DMS53 (cell line): ENCODE data around the gene SSBP3.

Source experiments
- DNase-seq: peaks from one replicate; lab custom pipeline; 2025; lab: John Stamatoyannopoulos, UW

Gene SSBP3

DNA sequence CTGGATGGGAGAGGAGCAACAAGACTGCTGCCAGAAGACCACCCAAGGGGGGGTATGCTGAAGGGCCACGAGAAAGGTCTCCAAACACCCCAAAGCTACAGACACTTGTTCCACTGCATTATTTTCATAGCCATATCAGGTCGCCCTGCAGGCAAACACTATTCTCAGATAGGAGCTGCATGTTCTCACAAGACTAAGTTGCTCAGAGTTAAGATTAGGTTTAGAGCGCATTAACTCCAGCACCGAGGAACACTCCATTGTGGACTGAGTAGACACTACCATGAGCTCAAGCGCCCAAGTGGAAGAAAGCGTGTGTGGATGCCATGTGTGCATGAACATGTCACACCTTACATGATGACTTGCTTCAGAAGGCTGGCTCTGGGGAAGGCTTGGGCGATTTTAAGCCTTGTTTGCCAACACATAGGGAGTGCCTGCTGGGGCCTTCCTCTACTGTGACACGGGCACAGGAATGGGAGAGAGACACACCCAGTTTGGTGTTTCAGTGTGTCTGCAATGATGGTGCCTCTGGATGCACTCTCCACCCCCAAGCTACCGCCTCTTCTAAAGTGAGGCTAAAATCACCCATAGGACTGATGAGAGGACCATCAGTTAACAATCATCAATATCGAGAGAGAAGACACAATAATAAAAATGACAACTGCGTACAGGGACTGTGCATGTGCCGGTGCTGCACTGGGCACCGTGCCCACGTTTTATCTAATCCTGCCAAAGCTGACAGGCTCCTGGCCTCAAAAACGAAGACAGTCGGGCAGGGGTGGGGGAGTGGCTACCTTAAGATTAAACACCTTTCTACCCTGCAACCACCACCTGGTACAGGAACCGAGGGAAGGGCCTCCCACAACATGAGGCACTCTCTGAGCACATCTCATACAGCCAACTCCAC is 34.9 kb downstream of the SSBP3 start:
- no peak for DNase-seq

DNA sequence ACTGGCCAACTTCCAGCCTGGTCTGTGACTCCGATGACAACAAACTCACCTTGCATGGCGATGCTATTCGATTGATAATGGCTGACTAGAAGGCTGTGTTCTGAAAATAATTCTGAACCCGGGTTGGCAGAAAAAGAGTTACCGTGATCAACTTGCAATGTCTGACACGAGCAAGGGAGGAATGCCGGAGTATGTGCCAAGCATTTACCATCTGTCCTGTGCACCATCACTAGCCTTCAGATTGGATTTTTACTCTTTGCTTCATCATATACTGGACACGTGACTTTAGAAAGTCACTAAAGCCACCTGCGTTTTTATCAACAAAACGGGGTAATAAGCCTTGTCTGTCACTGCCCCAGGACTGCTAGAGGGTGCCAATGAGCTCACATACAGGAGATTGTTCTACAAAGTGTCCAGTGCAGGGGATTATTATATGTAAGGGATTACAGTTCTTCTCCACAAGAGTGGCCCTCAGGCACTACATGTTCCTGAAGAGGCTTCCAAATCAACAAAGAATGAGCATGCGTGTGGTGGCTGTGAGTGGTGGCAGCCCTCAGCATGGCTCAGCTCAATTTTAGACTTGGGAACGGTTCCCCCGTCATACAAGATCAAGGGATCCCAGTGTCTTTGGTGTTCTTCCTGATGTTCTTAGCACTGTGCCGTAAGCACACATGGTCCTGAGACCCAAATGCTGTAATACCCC is 35.8 kb downstream of the SSBP3 start:
- DNase-seq, result no peak

- no peak for DNase-seq
These were observed 38.6 kb downstream of the SSBP3 start for GRCh38 chr1:54367613-54368012.

DNA sequence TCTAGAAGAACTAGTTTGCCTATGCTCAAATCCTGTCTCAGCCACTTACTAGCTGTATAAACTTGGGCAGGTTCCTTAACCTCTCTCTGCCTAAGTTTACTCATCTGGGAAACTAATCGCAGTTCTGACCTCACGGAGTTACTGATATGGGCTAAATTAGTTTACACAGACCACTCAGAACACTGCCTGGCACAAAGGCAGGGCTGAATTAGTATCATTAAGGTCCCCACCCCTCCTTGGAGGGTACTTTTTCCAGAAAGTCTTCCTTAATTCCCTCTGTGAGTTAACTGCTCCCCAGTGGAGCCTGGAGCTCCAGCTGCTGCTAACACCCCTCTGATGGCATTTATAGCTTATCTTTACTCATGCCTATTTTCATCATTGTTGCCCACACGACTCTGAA is 40.3 kb downstream of the SSBP3 start:
- DNase-seq, result no peak

DNA sequence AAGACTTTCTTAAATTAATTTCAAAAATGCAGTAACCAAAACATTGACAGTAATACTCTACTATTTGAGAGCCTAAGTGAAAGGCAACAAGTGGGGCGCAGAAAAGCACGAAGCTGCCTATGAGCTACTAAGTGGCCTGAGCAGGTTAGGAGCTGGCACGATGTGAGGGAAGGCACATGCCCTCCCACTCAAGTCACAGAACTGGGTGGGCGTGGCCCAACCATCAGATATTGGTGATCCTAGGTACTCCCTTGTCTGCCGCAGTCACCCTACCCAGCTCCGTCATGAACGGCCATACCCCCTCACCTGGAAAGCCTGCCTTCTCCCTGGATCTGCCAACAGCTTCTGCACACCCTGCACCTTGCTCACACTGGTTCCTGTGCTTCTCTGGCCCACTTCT is 40.8 kb downstream of the SSBP3 start:
- no peak for DNase-seq

GRCh38 chr1:54364995-54365394 is 41.2 kb downstream of the SSBP3 start:
- DNase-seq, result no peak

- DNase-seq, result no peak
These were observed 41.6 kb downstream of the SSBP3 start for GRCh38 chr1:54364582-54364981.

- no peak for DNase-seq
These were observed 42.3 kb downstream of the SSBP3 start for GRCh38 chr1:54363925-54364324.

DNA sequence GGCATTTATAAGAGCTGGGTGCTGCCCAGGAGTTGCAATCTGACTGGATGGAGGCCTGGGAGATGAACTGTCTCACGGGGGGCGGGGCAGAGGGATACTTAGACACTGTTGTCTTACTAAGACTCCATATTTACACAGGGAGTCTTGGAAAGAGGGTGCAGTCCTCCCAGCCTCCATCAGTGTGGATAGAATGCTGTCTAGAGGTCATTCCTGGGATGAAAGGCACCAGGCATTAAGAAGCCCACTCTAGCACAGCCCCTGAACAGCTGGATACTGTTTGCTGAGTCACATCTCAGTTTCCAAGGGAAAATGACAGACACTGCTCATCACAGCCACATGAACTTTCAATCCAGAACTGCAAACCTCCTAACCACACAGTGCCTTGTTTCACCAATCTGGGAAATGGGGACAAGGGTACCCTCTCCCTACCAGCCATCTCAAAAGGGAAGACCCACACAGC is 43.3 kb downstream of the SSBP3 start:
- DNase-seq, result peak; percentile 25

GRCh38 chr1:54361342-54361741 is 44.9 kb downstream of the SSBP3 start:
- no peak for DNase-seq

GRCh38 chr1:54360165-54361005 is 45.8 kb downstream of the SSBP3 start:
- DNase-seq, result no peak

DNA sequence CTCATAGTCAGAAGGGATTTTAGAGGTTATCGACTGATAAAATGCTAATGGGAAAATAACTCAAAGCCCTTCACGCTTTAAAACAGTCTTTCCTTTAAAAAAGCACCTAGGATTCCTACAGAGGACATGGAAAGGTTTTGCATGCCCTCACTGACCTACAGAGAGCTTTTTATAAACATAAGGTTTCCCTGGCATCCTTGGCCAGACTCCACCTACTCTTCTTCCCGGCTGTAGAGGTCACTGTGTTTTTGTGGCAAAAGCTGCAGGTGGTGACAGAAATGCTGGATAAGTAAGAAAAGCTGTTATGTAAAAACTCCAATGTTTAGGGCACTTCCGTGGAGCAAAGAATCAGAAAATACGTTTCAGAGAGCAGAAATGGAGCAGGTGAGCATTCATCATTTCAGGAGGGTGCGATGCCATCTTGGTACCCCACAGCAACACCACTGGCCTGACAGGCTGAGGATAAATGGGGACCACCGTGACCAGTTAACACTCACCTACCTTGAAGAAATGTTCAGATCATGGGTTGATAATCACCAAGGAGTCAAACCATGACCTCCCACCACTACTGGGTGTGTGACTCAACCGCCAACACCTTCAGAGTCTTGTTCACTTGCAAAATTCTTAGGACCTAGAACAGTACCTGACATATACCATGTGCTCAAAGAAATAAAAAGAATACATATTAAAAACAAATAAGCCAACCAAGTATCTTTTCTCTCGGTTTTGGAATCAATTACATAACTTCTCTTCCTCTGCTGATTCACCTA is 46.6 kb downstream of the SSBP3 start:
- no peak for DNase-seq

DNA sequence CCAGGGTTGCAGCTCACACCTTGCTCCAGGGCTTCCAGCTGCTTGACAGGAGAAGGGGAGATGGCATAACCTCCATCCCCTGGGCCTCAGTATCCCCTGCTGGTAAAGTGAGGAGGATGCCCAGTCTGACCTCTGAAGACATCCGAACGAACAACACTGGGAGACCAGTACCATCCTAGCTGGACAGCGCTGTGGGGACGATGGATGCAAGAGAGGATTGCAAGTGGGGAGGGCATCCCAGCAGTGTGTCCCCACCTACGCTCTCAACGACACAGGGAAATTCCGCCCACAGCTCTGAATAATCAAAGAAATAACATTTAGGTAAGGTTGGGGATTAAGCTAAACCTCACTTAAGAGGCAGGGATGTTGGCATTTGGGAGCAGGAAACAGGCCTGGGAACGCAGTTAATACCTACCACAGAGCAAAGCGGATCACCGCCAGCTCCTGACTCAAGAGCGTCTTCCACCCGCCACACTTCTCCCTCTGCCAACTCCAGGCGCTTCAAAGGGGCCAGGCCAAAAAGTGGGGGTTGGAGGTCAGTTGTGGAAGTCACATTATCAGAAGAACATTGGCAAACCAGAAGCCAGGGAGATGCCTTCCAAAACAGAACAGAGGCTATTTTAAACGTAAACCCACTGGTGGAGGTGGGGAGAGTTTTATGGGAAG is 47.6 kb downstream of the SSBP3 start:
- DNase-seq, result no peak

GRCh38 chr1:54357967-54358366 is 48.2 kb downstream of the SSBP3 start:
- DNase-seq, result no peak

DNA sequence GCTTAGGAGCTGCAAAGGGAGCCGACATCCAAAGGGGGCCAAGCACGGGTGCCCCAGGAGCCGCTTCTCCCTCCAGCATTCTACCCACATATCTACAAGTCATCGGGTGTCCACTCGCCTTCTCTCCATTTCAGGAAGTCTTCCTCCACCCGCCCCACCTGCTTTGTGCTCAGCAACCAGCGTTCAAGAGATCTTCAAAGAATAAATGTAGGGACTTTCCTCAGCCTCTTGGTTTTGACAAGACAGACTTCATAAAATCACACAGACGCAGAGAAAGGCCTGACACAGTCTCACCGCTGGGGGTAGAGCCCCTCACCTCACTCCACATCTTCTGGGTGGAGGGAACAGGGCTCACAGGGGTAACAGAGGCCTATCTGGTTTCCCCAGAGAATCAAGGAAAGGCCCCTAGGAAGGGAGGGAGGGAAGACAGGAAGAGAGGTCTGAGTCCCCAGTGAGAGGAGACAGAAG is 49.5 kb downstream of the SSBP3 start:
- no peak for DNase-seq

DNA sequence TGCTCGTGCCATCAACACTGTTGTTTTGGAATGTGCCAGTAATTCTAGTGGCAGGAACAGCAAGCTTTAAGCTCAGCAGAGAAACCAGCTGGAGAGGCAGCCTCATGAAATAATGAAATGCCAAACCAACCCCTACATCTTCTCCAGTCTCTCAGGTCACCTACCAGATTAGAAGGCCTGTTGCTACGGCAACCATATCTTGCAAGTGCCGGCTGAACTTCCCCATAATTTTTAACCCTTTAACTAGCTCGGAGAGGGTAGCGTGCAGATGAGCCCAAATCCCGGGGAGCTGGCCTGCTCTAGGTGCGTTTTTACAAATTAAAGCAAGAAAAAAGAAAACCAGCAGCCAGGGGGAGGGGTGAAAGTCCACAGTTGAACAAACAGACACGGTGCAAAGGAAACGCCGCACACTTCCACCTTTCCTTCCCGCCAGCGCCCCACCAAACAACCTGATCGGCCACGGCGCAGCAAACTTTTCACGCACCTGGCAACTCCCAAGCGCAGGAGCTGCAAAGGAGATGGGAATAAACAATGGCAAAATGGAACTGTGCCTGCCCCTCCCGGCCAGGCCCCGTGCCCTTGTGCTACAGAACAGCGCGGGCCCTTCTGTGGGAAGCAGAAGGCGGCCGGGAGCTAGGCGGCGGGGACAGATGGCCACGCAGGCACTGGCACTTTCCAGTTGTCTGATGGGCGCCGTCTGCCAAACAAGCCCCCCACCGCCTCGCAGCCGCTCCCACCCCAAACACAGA is 50.1 kb downstream of the SSBP3 start:
- peak; percentile 41 for DNase-seq

DNA sequence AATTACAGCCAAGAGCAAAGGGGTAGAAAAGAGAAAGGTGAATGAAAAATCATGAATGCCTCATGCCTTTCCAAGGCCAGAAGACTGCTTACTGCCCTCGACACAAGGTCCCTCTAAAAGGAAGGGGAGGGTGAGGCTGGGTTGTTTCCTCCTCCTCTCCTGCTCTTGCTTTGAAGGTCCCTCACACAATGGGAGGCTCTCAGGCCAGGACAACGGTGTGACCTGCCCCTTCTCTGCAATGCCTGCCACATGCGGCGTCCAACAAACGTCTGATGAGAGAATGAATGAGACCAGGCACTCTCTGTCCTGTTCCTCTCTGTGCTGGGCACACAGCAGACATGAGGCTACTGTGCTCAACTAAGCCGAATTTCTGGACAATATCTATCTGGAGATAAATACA is 51.3 kb downstream of the SSBP3 start:
- DNase-seq, result no peak

- DNase-seq, result no peak
These were observed 52.2 kb downstream of the SSBP3 start for GRCh38 chr1:54353959-54354358.

DNA sequence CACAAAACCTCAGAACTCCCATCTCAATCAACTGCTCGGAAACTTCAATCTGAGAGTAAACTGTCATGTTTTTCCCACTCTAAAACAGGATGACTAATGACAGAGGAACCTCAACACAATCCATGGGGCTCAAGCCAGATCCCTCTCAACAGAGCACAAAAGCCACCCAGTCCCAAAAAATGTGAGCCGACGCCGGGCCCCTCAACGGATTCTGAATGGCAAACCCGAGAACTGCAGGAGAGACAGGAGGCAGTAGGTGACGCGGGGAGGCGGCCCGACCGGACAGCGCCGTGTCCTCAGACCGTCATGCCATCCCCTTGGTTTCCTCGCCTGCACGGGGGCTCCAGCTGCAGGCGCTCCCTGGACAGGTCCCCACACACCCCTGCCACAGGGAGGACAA is 53.4 kb downstream of the SSBP3 start:
- no peak for DNase-seq

- DNase-seq, result no peak
These were observed 55.8 kb downstream of the SSBP3 start for GRCh38 chr1:54350360-54350759.
